SK-N-SH treated with all-trans-retinoic acid at 6 μM for 48 hours (cell line): Measurements from ENCODE around the gene RTCB.
A peak's percentile ranks its signal among the peaks of the same experiment; 100 is the strongest.

Experiments used
- ATAC-seq: fragments of 200-7000 bp; cut with Tn5 transposase; 3 replicates; pipeline ENCODE4 v1.9.1; 2020; ENCODE audit warnings: mild to moderate bottlenecking, moderate library complexity
- ARNTL ChIP-seq: fragments of 450-650 bp; formaldehyde crosslinking; IDR thresholded peaks from 2 replicates; pipeline ENCODE4 v1.5.0; 2020; ENCODE audit warnings: low read depth, mild to moderate bottlenecking, moderate library complexity, borderline replicate concordance
- BACH2 ChIP-seq: fragments of 250-450 bp; sonication (Bioruptor Pico); IDR thresholded peaks from 2 replicates; pipeline ENCODE4 v1.9.0; 2021; ENCODE audit warnings: mild to moderate bottlenecking, borderline replicate concordance
- CSDC2 ChIP-seq: fragments of 250-450 bp; sonication (Bioruptor Pico); IDR thresholded peaks from 2 replicates; pipeline ENCODE4 v1.5.0; 2020; ENCODE audit warnings: mild to moderate bottlenecking, moderate library complexity
- GLIS3 ChIP-seq: fragments of 250-450 bp; sonication (Bioruptor Pico); IDR thresholded peaks from 2 replicates; pipeline ENCODE4 v1.5.0; 2020; ENCODE audit warnings: mild to moderate bottlenecking, moderate library complexity
- ISL1 ChIP-seq: fragments of 250-450 bp; sonication (Bioruptor Pico); IDR thresholded peaks from 2 replicates; pipeline ENCODE4 v2.1.2; 2022; ENCODE audit warnings: mild to moderate bottlenecking, moderate library complexity
- OSR1 ChIP-seq: fragments of 250-450 bp; sonication (Bioruptor Pico); IDR thresholded peaks from 2 replicates; pipeline ENCODE4 v1.8.0; 2022; ENCODE audit warnings: moderate library complexity, mild to moderate bottlenecking, inconsistent platforms
- POU6F1 ChIP-seq: fragments of 250-450 bp; sonication (Bioruptor Pico); IDR thresholded peaks from 2 replicates; pipeline ENCODE4 v1.8.0; 2021; ENCODE audit warnings: low read depth, mild to moderate bottlenecking, moderate library complexity, borderline replicate concordance
- PPARA ChIP-seq: fragments of 250-450 bp; sonication (Bioruptor Pico); IDR thresholded peaks from 2 replicates; pipeline ENCODE4 v1.5.0; 2020; ENCODE audit warnings: mild to moderate bottlenecking, borderline replicate concordance
- SNAI2 ChIP-seq: fragments of 250-450 bp; sonication (Bioruptor Pico); IDR thresholded peaks from 2 replicates; pipeline ENCODE4 v1.5.0; 2020; ENCODE audit warnings: mild to moderate bottlenecking, moderate library complexity
- TOX ChIP-seq: fragments of 250-450 bp; sonication (Bioruptor Pico); IDR thresholded peaks from 2 replicates; pipeline ENCODE4 v1.8.0; 2021; ENCODE audit warnings: mild to moderate bottlenecking, moderate library complexity, borderline replicate concordance
- ZC3H10 ChIP-seq: fragments of 250-450 bp; sonication (Bioruptor Pico); IDR thresholded peaks from 2 replicates; pipeline ENCODE4 v1.5.1; 2021; ENCODE audit warnings: mild to moderate bottlenecking, moderate library complexity
- ZFP3 ChIP-seq: fragments of 250-450 bp; sonication (Bioruptor Pico); IDR thresholded peaks from 2 replicates; pipeline ENCODE4 v1.5.0; 2020; ENCODE audit warnings: mild to moderate bottlenecking, moderate library complexity
- ZFP30 ChIP-seq: fragments of 450-650 bp; formaldehyde crosslinking; IDR thresholded peaks from 2 replicates; pipeline ENCODE4 v1.5.0; 2022; ENCODE audit warnings: mild to moderate bottlenecking, moderate library complexity
- ZNF565 ChIP-seq: fragments of 450-650 bp; formaldehyde crosslinking; conservative IDR thresholded peaks from 2 replicates; pipeline ENCODE4 v1.5.0; 2020; ENCODE audit warnings: low read depth, mild to moderate bottlenecking, moderate library complexity
- ZNF70 ChIP-seq: fragments of 450-650 bp; formaldehyde crosslinking; IDR thresholded peaks from 2 replicates; pipeline ENCODE4 v1.5.0; 2020; ENCODE audit warnings: mild to moderate bottlenecking, moderate library complexity
- ZNF8 ChIP-seq: fragments of 450-650 bp; formaldehyde crosslinking; IDR thresholded peaks from 2 replicates; pipeline ENCODE4 v1.5.0; 2020; ENCODE audit warnings: mild to moderate bottlenecking, moderate library complexity
- TF ChIP-seq, protein P1 (sequence below): fragments of 250-450 bp; sonication (Bioruptor Pico); IDR thresholded peaks from 2 replicates; pipeline ENCODE4 v1.5.1; 2021; ENCODE audit warnings: mild to moderate bottlenecking, moderate library complexity
- TF ChIP-seq, protein P2 (sequence below): fragments of 250-450 bp; sonication (Bioruptor Pico); IDR thresholded peaks from 2 replicates; pipeline ENCODE4 v1.5.0; 2020; ENCODE audit warnings: mild to moderate bottlenecking, moderate library complexity
- TF ChIP-seq, protein P3 (sequence below): fragments of 250-450 bp; sonication (Bioruptor Pico); IDR thresholded peaks from 2 replicates; pipeline ENCODE4 v1.5.1; 2020; ENCODE audit warnings: low read depth, mild to moderate bottlenecking, moderate library complexity
- TF ChIP-seq, protein P4 (sequence below): fragments of 250-450 bp; sonication (Bioruptor Pico); IDR thresholded peaks from 2 replicates; pipeline ENCODE4 v1.8.0; 2020; ENCODE audit warnings: mild to moderate bottlenecking, moderate library complexity, borderline replicate concordance

Gene RTCB

GRCh38 chr22:32411829-32412592 lies at the start of gene RTCB:
RTCB (minus strand) TSS chr22:32412247; CDS start chr22:32412156, 91 bp downstream.
- TF ChIP-seq ZNF70 (CRISPR knock-in tag), result no peak
- TF ChIP-seq PPARA, result no peak
- TF ChIP-seq ZNF565 (CRISPR knock-in tag), result no peak
- no peak for TF ChIP-seq ARNTL
- peak; percentile 90 for ATAC-seq

DNA sequence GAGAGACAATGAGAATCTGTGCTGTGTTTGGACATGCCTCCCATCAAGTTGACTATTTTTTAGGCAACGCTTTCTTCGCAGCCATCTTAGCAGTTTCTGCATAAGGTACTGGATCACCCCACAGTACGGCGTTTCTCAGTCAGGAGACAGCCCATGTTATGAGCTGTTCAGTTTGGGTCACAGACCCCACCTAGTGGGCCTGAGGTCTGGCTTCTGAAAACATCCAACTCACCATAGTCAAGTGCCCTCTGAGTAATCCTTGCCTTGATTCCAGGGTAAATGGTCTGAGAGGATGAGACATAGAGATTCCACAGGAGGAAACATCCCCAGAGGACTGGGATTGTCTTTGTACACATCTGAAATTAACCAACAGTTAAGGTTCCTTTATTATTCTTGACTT lies 45.0 kb upstream of the RTCB start:
- no peak for ATAC-seq
- no peak for TF ChIP-seq ZC3H10 (CRISPR knock-in tag)
- TF ChIP-seq, protein P1, sequence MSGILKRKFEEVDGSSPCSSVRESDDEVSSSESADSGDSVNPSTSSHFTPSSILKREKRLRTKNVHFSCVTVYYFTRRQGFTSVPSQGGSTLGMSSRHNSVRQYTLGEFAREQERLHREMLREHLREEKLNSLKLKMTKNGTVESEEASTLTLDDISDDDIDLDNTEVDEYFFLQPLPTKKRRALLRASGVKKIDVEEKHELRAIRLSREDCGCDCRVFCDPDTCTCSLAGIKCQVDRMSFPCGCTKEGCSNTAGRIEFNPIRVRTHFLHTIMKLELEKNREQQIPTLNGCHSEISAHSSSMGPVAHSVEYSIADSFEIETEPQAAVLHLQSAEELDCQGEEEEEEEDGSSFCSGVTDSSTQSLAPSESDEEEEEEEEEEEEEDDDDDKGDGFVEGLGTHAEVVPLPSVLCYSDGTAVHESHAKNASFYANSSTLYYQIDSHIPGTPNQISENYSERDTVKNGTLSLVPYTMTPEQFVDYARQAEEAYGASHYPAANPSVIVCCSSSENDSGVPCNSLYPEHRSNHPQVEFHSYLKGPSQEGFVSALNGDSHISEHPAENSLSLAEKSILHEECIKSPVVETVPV, result no peak
- no peak for TF ChIP-seq OSR1 (CRISPR knock-in tag)

GRCh38 chr22:32448980-32449379 lies 36.9 kb upstream of the RTCB start:
- no peak for ATAC-seq

GRCh38 chr22:32446321-32446720 lies 34.3 kb upstream of the RTCB start:
- TF ChIP-seq, protein P2, sequence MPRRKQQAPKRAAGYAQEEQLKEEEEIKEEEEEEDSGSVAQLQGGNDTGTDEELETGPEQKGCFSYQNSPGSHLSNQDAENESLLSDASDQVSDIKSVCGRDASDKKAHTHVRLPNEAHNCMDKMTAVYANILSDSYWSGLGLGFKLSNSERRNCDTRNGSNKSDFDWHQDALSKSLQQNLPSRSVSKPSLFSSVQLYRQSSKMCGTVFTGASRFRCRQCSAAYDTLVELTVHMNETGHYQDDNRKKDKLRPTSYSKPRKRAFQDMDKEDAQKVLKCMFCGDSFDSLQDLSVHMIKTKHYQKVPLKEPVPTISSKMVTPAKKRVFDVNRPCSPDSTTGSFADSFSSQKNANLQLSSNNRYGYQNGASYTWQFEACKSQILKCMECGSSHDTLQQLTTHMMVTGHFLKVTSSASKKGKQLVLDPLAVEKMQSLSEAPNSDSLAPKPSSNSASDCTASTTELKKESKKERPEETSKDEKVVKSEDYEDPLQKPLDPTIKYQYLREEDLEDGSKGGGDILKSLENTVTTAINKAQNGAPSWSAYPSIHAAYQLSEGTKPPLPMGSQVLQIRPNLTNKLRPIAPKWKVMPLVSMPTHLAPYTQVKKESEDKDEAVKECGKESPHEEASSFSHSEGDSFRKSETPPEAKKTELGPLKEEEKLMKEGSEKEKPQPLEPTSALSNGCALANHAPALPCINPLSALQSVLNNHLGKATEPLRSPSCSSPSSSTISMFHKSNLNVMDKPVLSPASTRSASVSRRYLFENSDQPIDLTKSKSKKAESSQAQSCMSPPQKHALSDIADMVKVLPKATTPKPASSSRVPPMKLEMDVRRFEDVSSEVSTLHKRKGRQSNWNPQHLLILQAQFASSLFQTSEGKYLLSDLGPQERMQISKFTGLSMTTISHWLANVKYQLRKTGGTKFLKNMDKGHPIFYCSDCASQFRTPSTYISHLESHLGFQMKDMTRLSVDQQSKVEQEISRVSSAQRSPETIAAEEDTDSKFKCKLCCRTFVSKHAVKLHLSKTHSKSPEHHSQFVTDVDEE, result no peak
- no peak for TF ChIP-seq ZC3H10 (CRISPR knock-in tag)
- no peak for TF ChIP-seq PPARA
- no peak for TF ChIP-seq ZNF8 (CRISPR knock-in tag)
- no peak for TF ChIP-seq ZNF70 (CRISPR knock-in tag)
- no peak for TF ChIP-seq ZFP3 (CRISPR knock-in tag)
- TF ChIP-seq CSDC2 (CRISPR knock-in tag), result no peak
- TF ChIP-seq SNAI2 (CRISPR knock-in tag), result no peak
- TF ChIP-seq, protein P3, sequence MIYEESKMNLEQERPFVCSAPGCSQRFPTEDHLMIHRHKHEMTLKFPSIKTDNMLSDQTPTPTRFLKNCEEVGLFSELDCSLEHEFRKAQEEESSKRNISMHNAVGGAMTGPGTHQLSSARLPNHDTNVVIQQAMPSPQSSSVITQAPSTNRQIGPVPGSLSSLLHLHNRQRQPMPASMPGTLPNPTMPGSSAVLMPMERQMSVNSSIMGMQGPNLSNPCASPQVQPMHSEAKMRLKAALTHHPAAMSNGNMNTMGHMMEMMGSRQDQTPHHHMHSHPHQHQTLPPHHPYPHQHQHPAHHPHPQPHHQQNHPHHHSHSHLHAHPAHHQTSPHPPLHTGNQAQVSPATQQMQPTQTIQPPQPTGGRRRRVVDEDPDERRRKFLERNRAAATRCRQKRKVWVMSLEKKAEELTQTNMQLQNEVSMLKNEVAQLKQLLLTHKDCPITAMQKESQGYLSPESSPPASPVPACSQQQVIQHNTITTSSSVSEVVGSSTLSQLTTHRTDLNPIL (CRISPR knock-in tag), result no peak
- TF ChIP-seq ARNTL, result no peak
- TF ChIP-seq, protein P4, sequence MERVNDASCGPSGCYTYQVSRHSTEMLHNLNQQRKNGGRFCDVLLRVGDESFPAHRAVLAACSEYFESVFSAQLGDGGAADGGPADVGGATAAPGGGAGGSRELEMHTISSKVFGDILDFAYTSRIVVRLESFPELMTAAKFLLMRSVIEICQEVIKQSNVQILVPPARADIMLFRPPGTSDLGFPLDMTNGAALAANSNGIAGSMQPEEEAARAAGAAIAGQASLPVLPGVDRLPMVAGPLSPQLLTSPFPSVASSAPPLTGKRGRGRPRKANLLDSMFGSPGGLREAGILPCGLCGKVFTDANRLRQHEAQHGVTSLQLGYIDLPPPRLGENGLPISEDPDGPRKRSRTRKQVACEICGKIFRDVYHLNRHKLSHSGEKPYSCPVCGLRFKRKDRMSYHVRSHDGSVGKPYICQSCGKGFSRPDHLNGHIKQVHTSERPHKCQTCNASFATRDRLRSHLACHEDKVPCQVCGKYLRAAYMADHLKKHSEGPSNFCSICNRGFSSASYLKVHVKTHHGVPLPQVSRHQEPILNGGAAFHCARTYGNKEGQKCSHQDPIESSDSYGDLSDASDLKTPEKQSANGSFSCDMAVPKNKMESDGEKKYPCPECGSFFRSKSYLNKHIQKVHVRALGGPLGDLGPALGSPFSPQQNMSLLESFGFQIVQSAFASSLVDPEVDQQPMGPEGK, result no peak
- no peak for TF ChIP-seq ZFP30 (CRISPR knock-in tag)
- TF ChIP-seq BACH2 (CRISPR knock-in tag), result no peak
- ATAC-seq, result no peak

More at GRCh38 chr22:32448980-32449379, 36.9 kb upstream of the RTCB start:
- no peak for TF ChIP-seq ISL1
- TF ChIP-seq TOX (CRISPR knock-in tag), result no peak
- no peak for TF ChIP-seq ZC3H10 (CRISPR knock-in tag)
- TF ChIP-seq BACH2 (CRISPR knock-in tag), result no peak
- TF ChIP-seq ZFP3 (CRISPR knock-in tag), result no peak

DNA sequence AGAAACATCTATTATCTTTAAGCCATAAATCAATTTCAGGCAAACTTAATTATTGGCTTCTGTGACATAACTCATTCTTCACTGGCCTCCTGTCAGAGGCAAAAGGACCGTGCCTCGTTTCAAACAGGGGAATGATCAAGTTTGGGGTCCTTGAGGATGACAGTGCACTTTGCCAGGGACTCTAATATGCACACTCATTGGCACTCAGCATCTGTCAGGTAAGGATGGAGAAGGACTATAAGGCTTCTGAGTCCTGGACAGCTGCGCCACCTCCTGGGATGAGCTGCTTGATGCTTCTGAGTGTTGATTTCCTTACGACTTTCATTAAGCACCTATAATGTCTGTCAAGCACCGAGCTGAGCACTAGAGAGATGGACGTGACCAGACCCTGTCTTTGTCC lies 32.0 kb upstream of the RTCB start:
- ATAC-seq, result peak; percentile 40; the same call in 1 of the 3 replicates
- no peak for TF ChIP-seq ZFP3 (CRISPR knock-in tag)
- TF ChIP-seq ZNF565 (CRISPR knock-in tag), result no peak
- TF ChIP-seq POU6F1 (CRISPR knock-in tag), result no peak
- TF ChIP-seq OSR1 (CRISPR knock-in tag), result no peak
- TF ChIP-seq, protein P1, result no peak
- TF ChIP-seq PPARA, result no peak
- no peak for TF ChIP-seq GLIS3 (CRISPR knock-in tag)
- TF ChIP-seq, protein P2, result no peak
